HG03097 (cell line): ENCODE results near the gene FOXK1.
"Not testable (repeated sequence)": the region's sequence is repeated elsewhere in the genome, so short reads cannot be mapped to it uniquely, and the experiment has no call there.

Source experiments
- ATAC-seq: cut with Tn5 transposase; IDR thresholded peaks from one replicate; pipeline ENCODE4 v1.9.1; 2021; ENCODE audit not compliant: unreplicated experiment, low FRiP score

Gene FOXK1

DNA sequence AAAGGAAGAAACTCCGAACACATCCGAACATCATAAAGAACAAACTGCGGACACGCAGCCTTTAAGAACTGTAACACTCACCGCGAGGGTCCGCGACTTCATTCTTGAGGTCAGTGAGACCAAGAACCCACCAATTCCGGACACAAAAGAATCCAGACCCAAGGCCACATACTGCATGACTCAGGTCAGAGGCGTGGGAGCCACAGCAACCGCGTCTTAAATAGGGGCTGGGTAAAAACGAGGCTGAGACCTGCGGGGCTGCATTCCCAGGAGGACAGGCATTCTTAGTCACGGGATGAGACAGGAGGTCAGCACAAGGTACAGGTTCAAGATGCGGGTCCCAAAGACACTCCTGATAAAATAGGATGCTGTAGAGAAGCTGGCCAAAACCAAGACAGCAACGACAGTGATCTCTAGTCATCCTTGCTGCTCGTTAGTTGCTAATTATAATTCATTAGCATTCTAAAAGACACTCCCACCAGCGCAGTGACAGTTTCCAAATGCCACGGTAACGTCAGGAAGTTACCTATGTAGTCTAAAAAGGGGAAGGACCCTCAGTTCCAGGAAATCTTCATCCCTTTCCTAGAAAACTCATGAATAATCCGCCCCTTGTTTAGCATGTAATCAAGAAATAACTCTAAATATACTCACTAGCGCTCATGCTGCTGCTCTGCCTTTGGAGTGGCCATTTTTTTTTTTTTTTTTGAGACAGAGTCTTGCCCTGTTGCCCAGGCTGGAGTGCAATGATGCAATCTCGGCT, 112.7 kb downstream of the FOXK1 start:
- no peak for ATAC-seq

DNA sequence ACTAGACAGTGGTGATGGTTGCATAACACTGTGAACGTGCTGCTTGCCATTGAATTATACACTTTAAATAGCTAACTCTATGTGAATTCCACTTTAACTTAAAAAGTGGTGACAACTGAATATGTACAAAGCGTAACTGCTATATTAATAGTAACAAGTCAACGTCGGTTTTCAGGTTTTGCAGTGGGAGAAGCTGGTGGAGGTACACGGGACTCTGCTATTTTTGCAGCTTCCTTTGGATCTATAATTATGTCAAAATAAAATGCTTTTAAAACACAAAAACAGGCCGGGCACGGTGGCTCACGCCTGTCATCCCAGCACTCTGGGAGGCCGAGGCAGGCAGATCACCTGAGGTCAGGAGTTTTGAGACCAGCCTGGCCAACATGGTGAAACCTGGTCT, 114.4 kb downstream of the FOXK1 start:
- ATAC-seq = no peak

DNA sequence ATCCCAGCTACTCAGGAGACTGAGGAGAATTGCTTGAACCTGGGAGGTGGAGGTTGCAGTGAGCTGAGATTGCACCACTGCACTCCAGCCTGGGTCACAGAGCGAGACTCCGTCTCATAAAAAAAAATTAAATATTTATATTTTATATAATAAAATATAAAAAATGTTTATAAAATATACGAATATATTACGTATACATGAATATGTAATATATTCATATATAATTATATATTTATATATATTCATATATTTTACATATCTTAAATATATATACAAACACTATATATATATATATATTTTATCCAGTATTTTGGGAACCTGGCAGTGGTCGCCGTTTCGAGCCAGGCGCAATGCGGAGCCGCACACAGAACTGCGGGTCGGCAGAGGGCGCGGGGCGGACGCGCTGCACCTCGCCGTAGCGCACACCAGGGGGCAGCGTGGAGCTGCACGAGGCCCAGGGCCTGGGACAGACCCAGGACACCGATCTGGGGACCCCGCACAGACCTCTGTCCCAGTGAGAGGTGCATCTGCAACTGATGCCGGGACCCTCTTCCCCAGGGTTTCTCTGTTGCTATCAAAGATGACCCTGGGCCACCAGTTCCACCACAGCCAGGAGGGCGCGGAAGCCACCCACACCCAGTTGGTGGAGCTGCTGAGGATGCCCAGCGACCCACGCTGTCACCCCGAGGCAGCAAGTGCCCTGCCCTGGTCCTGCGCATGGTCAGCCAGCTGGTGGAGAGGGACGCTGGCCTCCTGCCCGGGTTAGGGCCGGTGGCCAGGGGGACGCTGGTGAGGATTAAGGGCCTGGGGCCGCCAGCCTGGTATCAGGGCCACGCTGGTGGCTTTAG, 116.0 kb downstream of the FOXK1 start:
- no peak for ATAC-seq

DNA sequence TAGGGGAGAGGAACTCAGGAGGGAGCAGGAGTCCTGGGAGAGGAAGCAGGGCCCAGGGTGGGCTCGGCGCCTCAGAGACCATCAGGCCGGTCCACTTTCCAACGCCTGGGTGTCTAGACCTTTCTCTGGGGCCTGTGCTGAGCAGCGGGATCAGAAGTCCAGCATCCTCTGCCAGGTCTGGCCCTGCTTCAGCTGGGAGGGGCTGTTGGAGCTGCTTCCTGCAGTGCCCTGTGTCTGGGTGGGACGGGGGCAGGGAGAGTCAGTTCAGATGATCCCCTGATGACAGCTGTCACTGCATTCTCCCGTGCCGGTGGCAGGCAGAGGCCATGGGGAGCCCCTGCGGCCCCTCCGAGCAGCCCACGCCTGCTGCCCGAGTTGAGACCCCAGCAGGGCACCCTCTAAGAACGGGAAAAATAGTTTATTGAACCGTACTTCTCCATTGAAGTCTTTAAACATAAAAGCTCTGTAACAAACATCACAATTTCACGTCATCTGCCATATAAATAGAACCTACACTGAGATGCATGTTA, 116.7 kb downstream of the FOXK1 start:
- ATAC-seq = no peak

DNA sequence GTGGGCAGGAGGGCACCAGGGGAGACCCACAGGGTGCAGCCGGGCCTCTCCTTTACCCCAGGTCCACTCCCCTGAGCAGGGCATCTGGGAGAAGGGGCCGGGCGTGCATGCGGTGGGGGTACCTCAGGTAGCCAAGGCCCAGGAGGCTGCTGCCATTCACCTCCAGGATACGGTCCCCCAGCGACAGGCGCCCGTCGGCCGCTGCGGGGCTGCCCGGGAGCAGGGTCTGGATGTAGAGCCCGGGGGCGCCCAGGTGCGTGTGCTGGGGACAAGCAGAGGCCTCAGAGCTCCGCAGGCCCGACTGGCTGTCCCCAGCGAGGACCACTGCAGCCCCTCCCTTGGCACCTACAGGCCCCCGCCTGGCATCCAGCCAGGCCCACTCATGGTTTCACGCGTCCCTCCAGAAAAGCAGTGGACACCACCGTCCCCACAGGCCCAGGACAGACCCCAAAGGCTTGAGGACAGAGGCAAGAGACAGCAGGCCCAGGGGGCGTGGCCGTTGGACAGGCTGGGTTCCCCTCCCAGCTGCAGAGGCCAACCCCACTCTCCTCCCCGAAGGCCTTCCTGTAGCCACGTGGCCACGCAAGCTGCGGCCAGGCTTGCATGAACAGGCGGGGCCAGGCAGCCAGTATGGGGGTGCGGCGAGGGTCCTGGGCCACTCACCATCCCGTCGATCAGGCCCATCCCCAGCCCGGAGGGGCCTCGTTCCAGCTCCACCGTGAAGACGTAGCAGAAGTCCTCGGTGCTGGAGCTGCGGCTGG, 117.6 kb downstream of the FOXK1 start:
- no peak for ATAC-seq

DNA sequence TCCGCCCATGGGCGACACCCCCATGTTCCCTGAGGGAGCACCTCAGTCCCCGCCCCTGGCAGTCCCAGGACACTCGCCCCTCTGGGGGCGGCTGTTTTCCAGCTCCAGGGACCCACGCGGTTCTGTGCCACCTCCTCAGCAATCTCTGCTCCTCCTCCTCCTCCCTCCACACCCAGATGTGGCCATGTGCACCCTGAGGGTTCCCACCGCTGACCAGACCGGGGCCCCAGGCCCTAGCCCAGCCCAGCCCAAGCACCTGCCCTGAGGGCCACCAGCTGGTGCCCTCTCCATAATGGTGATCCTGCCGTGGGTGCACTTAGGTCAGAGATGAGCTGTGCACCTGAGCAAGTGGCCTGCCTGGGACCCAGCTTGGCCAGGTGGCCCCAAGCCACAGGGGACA, 118.4 kb downstream of the FOXK1 start:
- ATAC-seq = no peak

DNA sequence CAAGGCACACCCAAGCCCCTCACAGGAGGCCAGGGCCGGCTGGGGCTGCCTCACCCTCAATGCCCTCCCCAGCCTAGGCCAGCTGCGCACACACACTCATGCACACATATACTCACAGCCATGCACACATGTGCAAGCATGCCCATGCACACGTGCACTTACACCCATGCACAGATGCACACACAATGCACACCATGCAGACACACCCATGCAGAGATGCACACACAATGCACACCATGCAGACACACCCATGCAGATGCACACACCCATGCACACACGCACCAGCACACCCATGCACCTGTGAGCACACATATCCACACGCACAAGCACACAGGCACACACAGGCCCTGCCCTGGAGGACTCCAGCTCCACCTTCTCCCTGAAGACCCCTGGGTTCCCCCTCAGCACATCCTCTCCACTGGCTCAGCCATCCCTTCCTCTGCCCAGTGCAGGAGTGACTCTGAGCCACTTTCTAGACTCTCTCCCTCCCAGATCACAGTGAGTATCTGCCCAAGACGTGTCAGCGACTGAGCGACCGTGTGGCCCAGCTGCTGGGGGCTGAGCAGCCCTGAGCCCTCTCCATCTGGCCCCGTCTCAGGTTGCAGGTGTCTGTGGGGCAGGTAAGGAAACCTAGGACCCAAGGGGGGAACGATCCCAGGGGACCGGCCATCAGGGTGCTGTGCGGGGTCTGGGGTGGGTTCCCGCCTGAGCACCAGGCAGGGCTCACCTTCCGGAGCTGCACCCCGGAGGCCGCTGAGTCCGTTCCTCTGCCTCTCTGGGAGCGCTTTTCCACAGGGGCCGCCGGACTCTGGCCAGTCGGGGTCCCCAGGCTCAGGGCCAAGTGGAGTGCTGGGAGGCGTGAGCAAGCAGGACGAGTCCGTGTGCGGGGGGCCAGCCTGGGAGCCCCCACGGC, 119.1 kb downstream of the FOXK1 start:
- ATAC-seq = no peak

DNA sequence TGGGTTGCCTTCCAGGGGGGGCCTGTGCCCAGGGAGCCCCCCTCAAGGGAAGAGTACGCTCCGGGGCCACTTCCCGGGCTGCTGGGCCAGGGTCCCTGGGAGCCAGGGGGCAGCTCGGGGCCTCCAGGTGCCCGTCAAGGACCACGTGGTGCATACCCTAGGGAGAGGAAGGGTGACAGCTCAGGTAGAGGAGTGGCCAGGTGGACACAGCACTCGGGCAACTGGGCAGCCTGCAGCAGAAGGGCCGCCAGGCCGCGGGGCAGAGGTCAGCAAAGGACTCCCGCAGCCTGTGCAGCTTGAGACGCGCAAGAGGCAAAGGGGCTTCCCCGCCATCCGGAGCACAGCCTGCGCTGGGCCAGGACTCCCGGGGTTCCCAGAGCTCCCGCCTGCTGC, 119.7 kb downstream of the FOXK1 start:
- no peak for ATAC-seq

DNA sequence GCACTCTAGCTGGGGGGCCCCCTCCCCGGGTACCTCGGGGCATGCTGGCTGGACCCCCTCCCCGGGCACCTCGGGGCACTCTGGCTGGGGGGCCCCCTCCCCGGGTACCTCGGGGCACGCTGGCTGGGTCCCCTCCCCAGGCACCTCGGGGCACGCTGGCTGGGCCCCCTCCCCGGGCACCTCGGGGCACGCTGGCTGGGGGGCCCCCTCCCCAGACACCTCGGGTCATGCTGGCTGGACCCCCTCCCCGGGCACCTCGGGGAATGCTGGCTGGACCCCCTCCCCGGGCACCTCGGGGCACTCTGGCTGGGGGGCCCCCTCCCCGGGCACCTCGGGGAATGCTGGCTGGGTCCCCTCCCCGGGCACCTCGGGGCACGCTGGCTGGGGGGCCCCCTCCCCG, 120.5 kb downstream of the FOXK1 start:
- ATAC-seq = not testable (repeated sequence)

DNA sequence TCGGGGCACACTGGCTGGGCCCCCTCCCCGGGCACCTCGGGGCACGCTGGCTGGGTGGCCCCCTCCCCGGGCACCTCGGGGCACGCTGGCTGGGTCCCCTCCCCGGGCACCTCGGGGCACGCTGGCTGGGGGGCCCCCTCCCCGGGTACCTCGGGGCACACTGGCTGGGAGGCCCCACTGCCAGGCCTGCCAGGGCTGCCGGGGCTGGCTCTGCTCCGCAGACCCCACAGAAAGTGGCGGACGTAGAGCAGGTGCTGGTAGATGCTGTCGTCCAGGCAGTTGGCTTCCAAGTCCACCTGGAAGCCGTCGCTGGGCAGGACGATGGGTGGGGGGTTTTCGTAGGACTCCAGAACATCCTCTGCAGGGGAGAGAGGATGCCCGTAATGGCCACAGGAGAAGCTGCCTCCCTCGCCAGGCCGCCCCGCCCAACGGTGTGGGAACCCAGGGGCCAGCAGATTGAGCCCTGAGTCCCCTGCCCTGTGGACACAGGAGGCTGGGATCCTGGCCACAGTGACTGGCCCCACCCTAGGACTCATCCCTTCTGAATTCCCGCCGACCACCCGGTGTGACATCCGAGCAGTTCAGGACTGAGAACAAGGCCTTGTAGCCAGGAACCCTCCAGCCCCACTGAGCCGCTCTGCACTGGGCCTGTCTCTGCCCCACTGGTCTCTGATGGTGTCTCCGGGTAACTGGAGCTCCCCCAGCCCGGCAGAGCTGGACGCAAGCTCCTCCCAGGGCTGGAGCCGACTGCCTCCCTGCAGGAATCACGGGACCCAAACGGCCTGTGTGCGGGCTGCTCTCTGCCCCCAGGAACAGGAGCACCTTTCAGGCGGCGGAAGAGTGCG, 121.5 kb downstream of the FOXK1 start:
- no peak for ATAC-seq

DNA sequence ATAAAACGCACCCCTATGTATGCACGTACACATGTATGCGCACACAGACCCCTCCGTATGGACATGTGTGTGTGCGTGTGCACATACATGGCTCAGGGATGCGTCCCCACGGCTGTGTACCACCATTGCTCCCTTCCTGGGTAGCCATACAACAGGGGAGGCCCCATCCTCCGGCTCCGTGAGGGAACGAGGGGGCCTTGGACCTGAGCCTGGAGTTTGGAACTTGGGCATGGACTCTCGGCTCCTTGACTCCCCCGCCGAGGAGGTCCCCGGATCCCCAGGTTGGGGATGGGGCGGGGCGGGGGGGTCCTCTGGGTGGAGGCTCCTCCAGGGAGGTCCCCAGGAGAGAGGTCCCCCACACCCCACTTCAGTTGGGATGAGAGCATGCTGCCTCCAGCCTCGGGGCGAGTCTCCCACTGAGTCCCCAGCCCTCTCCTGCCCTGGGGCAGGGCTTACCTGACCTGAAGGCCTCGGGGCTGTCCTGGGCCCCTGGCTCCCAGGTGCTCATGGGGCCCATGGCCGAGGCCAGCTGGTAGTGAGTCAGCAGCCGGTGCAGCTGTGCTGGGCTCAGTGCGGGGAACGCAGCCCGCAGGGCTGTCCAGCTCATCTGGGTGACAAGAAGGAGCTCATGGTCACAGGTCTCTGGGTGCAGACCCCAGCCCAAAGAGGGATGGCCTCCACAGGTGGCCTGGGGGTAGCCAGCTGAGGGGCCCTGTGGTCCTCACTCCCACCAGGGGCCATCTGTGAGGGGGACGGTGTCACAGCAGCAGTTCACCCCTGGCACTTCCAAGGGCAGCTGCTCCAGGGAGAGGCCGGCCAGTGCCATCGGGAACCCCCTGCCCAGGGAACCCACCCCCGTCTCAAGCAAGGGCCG, 123.3 kb downstream of the FOXK1 start:
- ATAC-seq = no peak

DNA sequence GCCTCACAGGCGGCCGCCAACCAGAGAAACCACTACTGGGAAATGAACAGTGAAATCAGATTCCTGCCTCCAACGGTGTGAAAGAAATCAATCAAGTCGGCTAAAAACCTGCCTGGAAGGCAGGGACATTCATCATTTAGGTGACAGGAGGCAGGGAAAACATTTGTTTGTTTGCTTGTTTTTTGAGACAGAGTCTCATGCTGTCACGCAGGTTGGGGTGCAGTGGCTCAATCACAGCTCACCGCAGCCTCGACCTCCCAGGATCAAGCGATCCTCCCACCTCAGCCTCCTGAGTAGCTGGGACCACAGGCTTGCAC, 123.8 kb downstream of the FOXK1 start:
- no peak for ATAC-seq

DNA sequence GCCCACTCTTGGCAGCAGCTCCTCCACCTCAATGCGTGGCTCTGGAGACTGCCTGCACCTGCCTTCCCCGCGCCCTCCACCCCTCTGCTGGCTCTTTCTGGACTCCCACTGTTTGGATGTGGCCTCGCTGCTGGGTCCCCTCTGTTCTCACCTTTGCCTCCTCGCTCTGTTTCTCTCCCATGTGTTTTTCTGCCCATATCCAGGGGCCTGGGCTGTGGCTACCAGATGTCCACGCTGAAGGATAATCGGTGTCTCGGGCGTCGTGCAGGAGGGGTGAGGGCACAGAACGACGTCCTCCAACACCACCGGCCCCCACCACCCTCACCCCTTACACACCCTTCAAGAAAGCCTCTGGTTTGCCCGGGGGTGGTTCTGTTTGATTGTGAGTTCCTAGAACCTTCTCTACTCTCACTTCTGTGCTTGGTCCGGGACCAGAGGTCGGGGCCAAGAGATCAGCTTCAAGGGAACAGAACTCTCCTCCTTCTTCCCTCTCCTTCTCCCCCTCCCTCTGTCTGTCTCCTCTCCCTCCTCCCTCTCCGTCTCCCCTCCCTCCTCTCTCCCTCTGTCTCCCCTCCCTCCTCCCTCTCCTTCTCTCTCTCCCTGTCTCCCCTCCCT, 125.0 kb downstream of the FOXK1 start:
- no peak for ATAC-seq

DNA sequence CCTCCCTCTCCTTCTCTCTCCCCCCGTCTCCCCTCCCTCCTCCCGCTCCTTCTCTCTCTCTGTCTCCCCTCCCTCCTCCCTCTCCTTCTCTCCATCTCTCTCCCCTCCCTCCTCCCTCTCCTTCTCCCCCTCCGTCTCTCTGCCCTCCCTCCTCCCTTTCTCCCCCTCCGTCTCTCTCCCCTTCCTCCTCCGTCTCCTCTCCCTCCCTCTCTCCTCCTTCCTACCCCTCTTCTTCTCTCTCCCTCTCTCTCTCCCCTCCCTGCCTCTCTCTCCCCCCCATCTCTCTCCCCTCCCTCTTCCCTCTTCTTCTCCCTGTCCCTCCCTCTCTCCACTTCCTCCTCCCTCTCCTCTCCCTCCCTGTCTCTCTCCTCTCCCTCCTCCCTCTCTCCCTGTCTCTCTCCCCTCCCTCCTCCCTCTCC, 125.5 kb downstream of the FOXK1 start:
- ATAC-seq = no peak

DNA sequence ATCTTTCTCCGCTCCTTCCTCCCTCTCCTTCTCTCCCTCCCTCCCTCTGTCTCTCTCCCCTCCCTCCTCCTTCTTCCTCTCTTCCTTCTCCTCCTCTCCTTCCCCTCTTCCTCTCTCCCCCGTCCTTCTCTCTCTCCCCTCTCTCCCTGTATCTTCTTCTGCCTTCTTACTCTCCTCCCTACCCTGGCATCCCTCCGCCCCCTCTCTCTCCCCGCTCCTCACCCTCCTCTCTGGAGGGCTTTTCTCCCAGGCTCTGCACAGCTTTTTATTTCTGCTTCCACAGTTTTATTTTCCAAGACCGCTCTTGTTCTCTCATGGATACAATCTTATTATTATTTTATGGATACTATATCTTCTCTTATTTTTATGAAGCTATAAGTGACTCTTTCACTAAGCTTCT, 125.9 kb downstream of the FOXK1 start:
- no peak for ATAC-seq

DNA sequence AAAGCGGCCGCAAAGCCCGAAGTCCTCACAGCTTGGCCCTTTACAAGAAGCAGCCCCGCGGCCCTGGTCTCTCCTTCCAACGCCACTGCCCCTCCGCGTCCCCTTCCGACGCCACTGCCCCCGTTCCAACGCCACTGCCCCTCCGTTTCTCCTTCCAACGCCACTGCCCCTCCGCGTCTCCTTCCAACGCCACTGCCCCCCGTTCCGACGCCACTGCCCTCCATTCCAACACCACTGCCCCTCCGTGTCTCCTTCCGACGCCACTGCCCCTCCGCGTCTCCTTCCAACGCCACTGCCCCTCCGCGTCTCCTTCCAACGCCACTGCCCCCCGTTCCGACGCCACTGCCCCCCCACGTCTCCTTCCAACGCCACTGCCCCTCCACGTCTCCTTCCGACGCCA, 126.5 kb downstream of the FOXK1 start:
- ATAC-seq = no peak

DNA sequence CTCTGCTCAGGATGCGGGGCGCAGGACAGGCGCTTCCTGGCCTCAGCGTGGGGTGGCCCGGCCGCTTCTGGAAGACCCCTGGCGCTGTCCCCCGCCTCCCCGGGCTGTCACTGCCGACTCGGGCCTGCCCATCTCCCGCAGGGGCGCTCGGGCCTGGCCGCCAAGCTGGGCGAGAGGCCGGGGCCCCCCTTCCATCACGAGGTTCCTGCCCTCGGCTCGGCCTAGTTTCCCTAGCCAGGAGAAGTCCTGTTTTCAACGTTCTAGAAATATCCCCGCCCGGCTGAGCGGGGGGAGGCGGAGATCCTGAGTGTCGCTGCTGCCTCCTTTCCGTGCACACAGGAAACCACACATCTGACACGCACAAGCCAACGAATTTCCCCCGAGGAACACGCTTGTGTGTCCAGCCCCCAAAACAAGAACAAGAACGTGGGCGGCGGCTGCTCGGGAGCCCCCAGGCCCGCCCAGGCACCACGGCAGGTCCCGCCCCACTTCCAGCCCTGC, 127.0 kb downstream of the FOXK1 start:
- ATAC-seq = no peak

DNA sequence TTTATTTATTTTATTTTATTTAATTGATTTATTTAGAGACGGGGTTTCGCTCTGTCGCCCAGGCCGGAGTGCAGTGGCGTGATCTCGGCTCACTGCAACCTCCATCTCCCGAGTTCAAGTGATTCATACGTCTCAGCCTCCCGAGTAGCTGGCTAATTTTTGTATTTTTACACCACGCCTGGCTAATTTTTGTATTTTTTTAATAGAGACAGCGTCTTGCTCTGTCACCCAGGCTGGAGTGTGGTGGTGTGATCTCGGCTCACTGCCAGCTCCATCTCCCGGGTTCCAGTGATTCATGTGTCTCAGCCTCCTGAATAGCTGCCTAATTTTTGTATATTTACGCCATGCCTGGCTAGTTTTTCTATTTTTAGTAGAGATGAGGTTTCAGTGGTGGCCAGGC, 127.6 kb downstream of the FOXK1 start:
- ATAC-seq = no peak
